Skeletal muscle satellite cell (primary cell): ENCODE results near the gene KRT35.

ENCODE experiments used
- H3K27me3 ChIP-seq: 2 replicates; pipeline ENCODE4 v1.7.0; 2013; ENCODE audit warnings: low read length; ENCODE audit not compliant: control insufficient read depth, insufficient read depth
- H3K36me3 ChIP-seq: 2 replicates; pipeline ENCODE4 v1.7.0; 2013; ENCODE audit warnings: mild to moderate bottlenecking, control low read depth, low read length; ENCODE audit not compliant: insufficient read depth
- H3K4me1 ChIP-seq: 2 replicates; pipeline ENCODE4 v1.7.0; 2013; ENCODE audit warnings: low read length; ENCODE audit not compliant: control insufficient read depth, insufficient read depth
- H3K4me2 ChIP-seq: 2 replicates; pipeline ENCODE4 v1.7.0; 2013; ENCODE audit warnings: mild to moderate bottlenecking, low read length
- H3K4me3 ChIP-seq: 2 replicates; pipeline ENCODE4 v1.7.0; 2013; ENCODE audit warnings: low read length
- H3K9ac ChIP-seq: 2 replicates; pipeline ENCODE4 v1.7.0; 2013; ENCODE audit warnings: mild to moderate bottlenecking, low read depth, low read length, moderate library complexity
- H3K9me3 ChIP-seq: replicated peaks from 2 replicates; pipeline ENCODE4 v1.7.0; 2013; ENCODE audit warnings: mild to moderate bottlenecking, control low read depth, low read length

The KRT35 gene

GRCh38 chr17:41483991-41484826 lies 3.3 kb upstream of the KRT35 start:
- Histone ChIP-seq H3K4me3 (no peak overlapping the region), H3K4me1 (no peaks in the 10 kb centered on the region), H3K36me3 (no peaks in the 10 kb centered on the region), H3K4me2 (no peak overlapping the region), H3K27me3 (peaks cover 7% of the 10 kb centered on the region), H3K9me3 (no peaks in the 10 kb centered on the region), H3K9ac (no peak overlapping the region)

GRCh38 chr17:41483531-41483930 lies 2.6 kb upstream of the KRT35 start:
- Histone ChIP-seq H3K36me3 (no peaks in the 10 kb centered on the region), H3K4me1 (no peaks in the 10 kb centered on the region), H3K9me3 (no peaks in the 10 kb centered on the region), H3K9ac (no peak overlapping the region), H3K4me2 (no peak overlapping the region), H3K4me3 (no peak overlapping the region), H3K27me3 (peaks cover 7% of the 10 kb centered on the region)

GRCh38 chr17:41480581-41480980 lies 370 bp downstream of the KRT35 start:
- Histone ChIP-seq H3K9me3 (no peaks in the 10 kb centered on the region), H3K9ac (no peak overlapping the region), H3K4me2 (no peak overlapping the region), H3K36me3 (no peaks in the 10 kb centered on the region), H3K4me3 (no peak overlapping the region), H3K27me3 (peaks cover 19% of the 10 kb centered on the region), H3K4me1 (no peaks in the 10 kb centered on the region)

- H3K9me3 ChIP-seq, result no peaks in the 10 kb centered on the region
- H3K4me3 ChIP-seq, result no peak overlapping the region
- no peak overlapping the region for H3K4me2 ChIP-seq
- H3K4me1 ChIP-seq, result no peaks in the 10 kb centered on the region
- H3K27me3 ChIP-seq, result peaks cover 23% of the 10 kb centered on the region
- no peaks in the 10 kb centered on the region for H3K36me3 ChIP-seq
- no peak overlapping the region for H3K9ac ChIP-seq
Measured at GRCh38 chr17:41480136-41480535, 815 bp downstream of the KRT35 start.

- H3K4me1 ChIP-seq, result no peaks in the 10 kb centered on the region
- no peaks in the 10 kb centered on the region for H3K9me3 ChIP-seq
- no peaks in the 10 kb centered on the region for H3K36me3 ChIP-seq
- H3K4me3 ChIP-seq, result no peak overlapping the region
- peaks cover 27% of the 10 kb centered on the region for H3K27me3 ChIP-seq
- no peak overlapping the region for H3K4me2 ChIP-seq
- H3K9ac ChIP-seq, result no peak overlapping the region
Measured at GRCh38 chr17:41478237-41478636, 2.7 kb downstream of the KRT35 start.

GRCh38 chr17:41476866-41477815 lies 3.8 kb downstream of the KRT35 start:
- H3K9ac ChIP-seq, result no peak overlapping the region
- H3K4me2 ChIP-seq, result no peak overlapping the region
- H3K27me3 ChIP-seq, result peaks cover 30% of the 10 kb centered on the region
- no peaks in the 10 kb centered on the region for H3K36me3 ChIP-seq
- no peaks in the 10 kb centered on the region for H3K9me3 ChIP-seq
- no peak overlapping the region for H3K4me3 ChIP-seq
- H3K4me1 ChIP-seq, result no peaks in the 10 kb centered on the region

GRCh38 chr17:41475421-41475820 lies 5.5 kb downstream of the KRT35 start:
- H3K4me3 ChIP-seq, result no peak overlapping the region
- H3K9me3 ChIP-seq, result no peaks in the 10 kb centered on the region
- no peaks in the 10 kb centered on the region for H3K36me3 ChIP-seq
- peaks cover 41% of the 10 kb centered on the region for H3K27me3 ChIP-seq
- H3K4me1 ChIP-seq, result no peaks in the 10 kb centered on the region
- no peak overlapping the region for H3K4me2 ChIP-seq
- H3K9ac ChIP-seq, result no peak overlapping the region

- no peak overlapping the region for H3K4me3 ChIP-seq
- no peaks in the 10 kb centered on the region for H3K9me3 ChIP-seq
- H3K4me1 ChIP-seq, result no peaks in the 10 kb centered on the region
- no peak overlapping the region for H3K4me2 ChIP-seq
- H3K27me3 ChIP-seq, result peaks cover 41% of the 10 kb centered on the region
- H3K9ac ChIP-seq, result no peak overlapping the region
- no peaks in the 10 kb centered on the region for H3K36me3 ChIP-seq
Measured at GRCh38 chr17:41474863-41475262, 6.1 kb downstream of the KRT35 start.

- Histone ChIP-seq H3K9ac (no peak overlapping the region), H3K36me3 (no peaks in the 10 kb centered on the region), H3K9me3 (no peaks in the 10 kb centered on the region), H3K27me3 (peaks cover 29% of the 10 kb centered on the region), H3K4me2 (no peak overlapping the region), H3K4me1 (peaks cover 19% of the 10 kb centered on the region), H3K4me3 (no peak overlapping the region)
Measured at GRCh38 chr17:41468346-41468745, 12.6 kb downstream of the KRT35 start.

- peaks cover 25% of the 10 kb centered on the region for H3K27me3 ChIP-seq
- no peaks in the 10 kb centered on the region for H3K36me3 ChIP-seq
Measured at GRCh38 chr17:41467561-41467960, 13.4 kb downstream of the KRT35 start.

GRCh38 chr17:41466988-41467387 lies 14.0 kb downstream of the KRT35 start, which contains the start of gene KRT32:
TSS of gene KRT32 (minus strand) at chr17:41467386. CDS start at chr17:41467325, 61 bp downstream.
- no peaks in the 10 kb centered on the region for H3K36me3 ChIP-seq
- H3K9me3 ChIP-seq, result no peaks in the 10 kb centered on the region
- H3K9ac ChIP-seq, result no peak within 1 kb of the TSS
- H3K27me3 ChIP-seq, result peaks cover 25% of the 10 kb centered on the region
- H3K4me2 ChIP-seq, result no peak within 1 kb of the TSS
- H3K4me3 ChIP-seq, result no peak within 1 kb of the TSS
- peaks cover 19% of the 10 kb centered on the region for H3K4me1 ChIP-seq

More at GRCh38 chr17:41467561-41467960, 13.4 kb downstream of the KRT35 start:
- H3K4me3 ChIP-seq, result no peak overlapping the region
- peaks cover 19% of the 10 kb centered on the region for H3K4me1 ChIP-seq
- no peaks in the 10 kb centered on the region for H3K9me3 ChIP-seq
- no peak overlapping the region for H3K9ac ChIP-seq
- no peak overlapping the region for H3K4me2 ChIP-seq
